GM21529 (cell line): ENCODE measurements around the gene CYTH4.

Source experiments
- ATAC-seq: cut with Tn5 transposase; IDR thresholded peaks from one replicate; pipeline ENCODE4 v1.9.1; 2021; ENCODE audit not compliant: unreplicated experiment

Gene CYTH4

DNA sequence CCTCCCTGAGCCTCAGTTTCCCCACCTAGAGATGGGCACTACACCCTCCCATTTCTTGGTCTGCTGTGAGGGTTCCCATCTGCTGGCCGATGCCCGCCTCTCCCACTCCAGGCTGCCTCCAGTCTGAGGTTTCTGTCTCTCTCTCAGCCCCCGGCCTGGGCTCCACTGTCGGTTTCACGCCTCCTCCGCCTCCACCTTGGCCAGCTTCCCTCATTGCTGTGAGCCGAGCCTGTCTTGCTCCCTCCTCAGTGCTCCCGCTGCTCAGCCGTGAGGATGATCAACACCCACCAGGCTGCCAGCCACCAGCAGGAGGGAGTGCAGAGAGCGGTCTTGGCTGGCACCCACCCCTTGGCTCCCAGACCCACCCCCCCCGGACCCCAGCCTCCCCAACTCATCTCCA, 61.0 kb downstream of the CYTH4 start:
- ATAC-seq, result no peak

DNA sequence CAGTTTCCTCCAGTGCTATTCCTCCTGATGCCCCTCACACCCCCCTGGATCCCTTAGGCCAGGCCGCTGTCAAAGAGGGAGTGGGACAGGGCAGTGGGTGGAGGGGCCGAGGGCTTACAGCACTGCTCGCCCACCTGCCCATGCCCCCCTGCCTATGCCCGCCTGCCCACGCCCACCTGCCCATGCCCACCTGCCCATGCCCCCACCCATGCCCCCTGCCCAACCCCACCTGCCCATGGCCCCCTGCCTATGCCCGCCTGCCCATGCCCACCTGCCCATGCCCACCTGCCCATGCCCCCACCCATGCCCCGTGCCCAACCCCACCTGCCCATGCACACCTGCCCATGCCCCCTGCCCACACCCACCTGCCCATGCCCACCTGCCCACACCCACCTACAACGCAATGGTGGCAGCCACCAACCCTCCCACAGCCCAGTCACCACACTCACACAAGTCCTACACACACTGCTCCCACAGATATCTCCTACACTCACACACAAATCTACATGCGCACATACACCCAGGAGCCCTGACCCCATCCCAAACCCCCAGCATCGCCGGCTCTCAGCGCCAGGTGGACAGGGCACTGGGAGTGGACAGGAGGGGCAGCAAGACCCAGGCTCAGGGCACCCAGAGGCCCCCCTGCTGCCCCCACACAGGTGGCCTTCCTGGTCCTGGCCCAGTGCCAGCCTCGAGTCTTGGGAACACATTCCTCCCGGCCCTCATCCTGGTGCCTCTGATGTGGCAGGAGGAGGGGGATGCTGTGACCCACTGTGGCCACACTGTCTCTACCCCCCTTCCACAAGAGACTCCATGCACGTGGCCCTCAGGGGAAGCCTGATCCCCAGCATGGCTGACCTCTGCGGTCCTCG, 61.8 kb downstream of the CYTH4 start:
- no peak for ATAC-seq

GRCh38 chr22:37344735-37345449, 62.6 kb downstream of the CYTH4 start:
- ATAC-seq, result no peak

DNA sequence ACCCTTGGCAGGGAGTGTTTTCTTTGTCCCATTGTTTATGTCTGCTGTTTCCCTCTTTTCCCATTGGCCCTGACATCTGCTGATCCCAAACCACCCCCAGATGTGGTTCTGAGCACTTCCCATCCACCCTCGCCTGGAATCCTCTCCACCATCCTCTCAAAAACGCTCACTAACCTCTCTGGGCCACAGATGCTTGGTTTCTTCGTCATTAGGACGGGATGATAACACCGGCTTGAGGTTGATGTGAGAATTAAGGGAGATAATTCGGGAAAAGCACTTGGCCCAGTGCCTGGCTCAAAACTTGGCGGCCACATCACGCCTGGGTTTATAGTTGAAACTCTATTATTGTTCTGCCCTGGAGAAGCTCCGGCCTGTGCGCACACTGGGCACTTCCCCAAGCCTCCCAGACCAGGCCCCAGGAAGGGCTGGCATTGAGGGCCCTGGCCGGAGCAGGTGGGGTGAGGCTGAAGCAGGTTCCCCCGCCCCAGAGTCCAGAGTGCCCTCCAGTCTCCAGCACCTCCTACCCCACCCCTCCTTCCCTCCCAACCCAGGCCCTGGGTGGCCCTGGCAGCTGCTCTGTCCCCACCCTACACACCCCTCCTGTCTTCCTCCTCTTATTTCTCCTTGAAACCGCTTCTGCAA, 63.7 kb downstream of the CYTH4 start:
- ATAC-seq, result no peak

GRCh38 chr22:37346505-37346895, 64.2 kb downstream of the CYTH4 start:
- no peak for ATAC-seq

DNA sequence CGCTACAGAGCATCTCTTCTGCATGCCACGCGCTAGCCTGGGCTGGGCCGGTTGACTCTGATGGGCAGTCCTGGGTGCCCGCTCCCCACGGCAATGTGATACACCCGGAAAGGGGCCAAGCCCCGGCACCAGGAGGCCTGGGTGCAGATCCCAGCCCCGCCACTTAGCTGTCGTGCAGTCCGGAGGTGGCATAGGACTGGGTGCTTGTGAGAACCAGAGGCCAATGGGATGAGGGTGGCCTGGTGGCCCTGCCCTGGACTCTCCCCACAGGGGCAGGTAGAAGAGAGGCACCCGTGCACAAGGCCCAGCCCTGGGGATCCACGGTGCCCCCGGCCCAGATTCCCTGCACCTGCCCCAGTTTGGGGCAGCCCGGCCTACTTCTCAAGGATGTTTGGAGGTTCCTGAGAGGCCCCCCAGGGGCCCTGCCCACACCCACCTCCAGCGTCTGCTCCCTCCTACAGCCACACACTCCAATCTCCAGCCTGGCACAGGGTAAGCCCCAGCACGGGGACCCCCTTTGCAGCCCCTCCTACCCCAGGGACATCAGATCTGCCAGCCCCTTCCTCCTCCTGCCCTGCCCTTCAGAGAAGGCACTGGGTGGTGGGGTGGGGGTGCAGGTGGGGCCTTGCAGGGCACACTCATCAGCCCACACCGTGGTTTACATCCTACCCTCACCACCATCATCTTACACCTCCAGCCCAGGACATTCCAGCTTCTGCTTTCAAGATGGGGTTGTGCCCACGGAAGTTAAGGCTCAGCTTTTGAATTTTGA, 66.9 kb downstream of the CYTH4 start:
- no peak for ATAC-seq

DNA sequence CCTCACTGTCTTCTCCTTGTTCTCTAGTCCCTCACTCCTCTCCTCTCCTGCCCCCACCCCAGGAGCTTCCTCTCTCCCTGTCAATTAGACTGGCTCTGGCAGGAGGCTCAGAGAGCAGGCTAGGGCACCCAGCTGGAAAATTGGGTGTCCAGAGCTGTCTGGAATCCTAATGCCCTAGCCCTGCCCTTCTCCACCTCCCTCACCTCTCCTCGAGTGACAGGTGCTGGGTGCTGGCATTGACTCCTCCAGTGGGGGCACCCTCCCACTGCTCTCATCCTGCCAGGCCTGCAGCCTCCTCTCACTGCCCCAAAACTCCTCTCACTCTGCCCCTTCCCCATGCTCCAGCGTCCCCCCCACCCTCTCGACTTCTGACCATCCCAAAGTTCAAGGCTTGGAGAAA, 68.9 kb downstream of the CYTH4 start:
- no peak for ATAC-seq

GRCh38 chr22:37352481-37352880, 70.2 kb downstream of the CYTH4 start:
- ATAC-seq, result no peak

DNA sequence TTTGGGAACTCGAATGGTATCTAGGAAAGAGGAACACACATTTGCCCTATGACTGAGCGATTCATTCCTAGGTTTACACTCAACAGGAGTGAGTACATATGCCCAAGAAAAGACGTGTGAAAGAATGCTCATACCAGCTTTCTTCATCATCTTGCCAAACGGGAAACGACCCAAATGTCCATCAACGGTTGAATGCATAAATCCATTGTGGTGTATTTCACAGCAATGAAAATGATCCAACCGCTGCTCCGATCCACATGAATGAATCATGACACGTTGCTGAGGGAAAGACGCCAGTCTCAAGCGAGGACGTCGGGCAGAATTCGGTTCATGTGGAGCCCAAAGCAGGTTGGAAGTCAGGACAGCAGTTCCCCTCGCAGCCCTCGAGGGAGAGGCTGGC, 71.5 kb downstream of the CYTH4 start:
- no peak for ATAC-seq

DNA sequence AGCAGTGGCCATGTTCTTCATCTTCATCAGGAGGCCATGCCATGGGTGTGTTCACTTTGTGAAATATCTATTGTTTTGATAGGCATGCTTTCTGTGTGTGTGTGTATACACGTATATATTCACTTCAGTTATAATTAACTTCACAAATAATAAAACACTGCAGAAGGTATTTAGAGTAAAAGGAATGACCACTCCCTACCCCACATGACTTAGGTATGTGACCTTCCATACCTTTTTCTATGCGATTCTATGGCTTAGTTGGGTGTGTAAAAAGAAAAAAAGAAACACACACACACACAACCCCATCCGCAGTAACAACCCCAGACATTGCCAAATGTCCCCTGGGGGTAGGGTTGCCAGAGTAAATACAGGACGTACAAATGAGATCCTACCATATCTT, 72.0 kb downstream of the CYTH4 start:
- no peak for ATAC-seq

- ATAC-seq, result no peak
These were observed 72.4 kb downstream of the CYTH4 start for GRCh38 chr22:37354670-37355069.

- no peak for ATAC-seq
These were observed 72.9 kb downstream of the CYTH4 start for GRCh38 chr22:37355174-37355573.

GRCh38 chr22:37356922-37357321, 74.6 kb downstream of the CYTH4 start:
- no peak for ATAC-seq

DNA sequence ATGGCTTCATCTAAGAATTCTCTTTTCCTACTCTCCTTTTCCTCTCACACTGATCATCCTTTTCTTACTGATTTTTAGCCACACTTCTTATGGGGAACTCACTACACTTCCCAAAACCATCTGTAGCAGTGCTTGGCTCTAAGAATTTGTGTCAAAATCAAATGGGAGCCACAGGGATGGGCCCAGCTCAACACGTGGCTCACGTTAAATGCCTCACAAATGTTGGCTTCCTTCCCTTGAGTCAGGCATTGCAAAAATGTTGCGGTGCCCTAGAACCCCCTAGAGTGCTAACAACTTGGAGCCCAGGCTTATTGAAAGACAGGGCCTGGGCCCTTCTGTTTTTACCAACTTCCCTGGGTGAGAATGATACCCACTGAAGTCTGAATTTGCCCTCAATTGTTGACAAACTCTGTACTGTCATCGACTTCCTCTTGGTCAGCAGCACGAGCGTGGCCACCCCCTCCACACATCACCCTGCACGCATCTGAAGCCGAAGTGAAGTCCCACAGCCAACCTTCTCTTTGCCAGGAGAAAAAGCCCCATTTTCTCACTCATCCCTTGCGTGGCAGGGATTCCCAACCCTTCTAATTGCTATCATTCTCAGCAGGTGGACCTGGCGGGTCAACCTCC, 75.3 kb downstream of the CYTH4 start:
- ATAC-seq, result no peak

DNA sequence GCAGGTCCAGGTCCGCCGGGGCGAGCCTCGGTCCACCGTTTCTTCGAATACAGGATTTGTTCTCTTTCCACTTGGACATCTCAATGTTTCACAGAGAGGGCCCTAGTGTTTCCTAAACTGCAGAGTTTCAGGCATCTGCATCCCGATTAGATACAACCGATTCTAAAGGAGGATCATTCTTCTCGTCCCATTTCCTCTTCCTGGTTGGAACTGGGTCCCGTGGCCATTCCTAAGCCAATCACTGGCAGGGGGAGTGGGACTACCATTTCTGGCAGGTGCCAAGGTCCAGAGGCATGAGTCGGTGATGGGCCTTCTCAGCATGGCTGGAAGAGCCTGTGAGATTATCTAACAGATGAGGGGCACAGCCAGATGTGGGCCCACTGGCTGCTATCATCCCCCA, 76.1 kb downstream of the CYTH4 start:
- ATAC-seq, result no peak

DNA sequence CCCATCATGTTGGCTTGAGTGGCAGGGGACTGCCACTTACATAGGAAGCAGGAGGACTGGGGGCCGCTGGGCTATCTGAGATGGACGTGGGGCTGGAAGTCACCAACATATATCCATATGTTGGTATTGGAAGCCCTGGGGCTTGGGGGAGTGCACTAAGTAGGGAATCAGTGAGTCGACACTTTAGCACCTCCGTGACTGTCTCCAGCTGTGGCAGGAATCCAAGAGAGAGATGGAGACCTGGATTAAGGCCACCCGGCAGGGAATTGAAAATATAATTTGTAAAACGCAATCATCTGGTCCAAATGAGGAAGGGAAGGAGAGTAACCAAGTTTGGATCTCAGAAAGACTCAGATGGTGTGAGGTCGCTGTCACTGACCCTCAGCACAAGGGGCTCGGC, 76.6 kb downstream of the CYTH4 start:
- ATAC-seq, result no peak

GRCh38 chr22:37362621-37363020, 80.3 kb downstream of the CYTH4 start:
- ATAC-seq, result no peak

DNA sequence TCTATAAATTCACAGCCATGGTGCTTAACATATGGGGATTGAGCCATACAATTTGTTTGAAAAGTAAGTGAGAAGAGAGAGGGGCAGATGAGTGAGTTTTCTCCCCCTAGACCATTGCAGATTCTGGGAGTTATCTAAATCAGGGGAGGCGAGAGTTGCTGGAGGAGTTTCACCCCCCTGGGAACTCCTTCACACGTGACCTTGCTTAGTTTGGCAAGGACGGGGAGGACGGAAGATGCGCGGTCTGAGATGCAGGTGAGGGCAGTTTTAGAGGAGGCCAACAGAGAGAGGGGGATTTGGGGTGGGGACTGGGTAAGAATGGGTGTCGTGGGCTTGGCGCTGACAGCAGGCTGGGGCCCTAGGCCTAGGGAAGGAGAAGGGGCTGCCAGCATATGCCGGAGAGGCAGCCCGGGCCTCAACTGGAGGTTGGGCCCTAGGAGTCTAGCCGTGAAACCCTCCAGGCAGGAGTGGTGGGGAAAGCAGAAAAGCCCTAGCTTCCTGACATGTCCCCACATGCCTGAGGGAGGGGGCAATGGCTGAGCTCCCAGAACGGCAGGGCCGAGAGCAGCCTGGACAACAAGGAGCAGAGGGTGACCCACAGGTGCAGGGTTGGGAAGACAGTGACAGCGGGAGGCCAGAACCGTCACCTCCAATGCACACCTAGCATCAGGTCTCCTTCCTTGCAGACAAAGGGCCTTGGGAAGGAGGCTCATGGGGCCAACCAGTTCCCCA, 81.1 kb downstream of the CYTH4 start:
- ATAC-seq, result no peak
